ENCODE results near the gene CAMK2D. TPM values are rescaled to one million over a fixed set of nuclear protein-coding genes. Genes with fewer than 3 reads are reported as not detected.

CAMK2D gene
- total RNA-seq (2021) = 7.1 and 10.5 TPM in 2 replicates
- percentile 52 among the genes with signal in this experiment for Bru-seq, nascent RNA
- percentile 50 among the genes with signal in this experiment for BruChase-seq, experiment 1, labeled RNA remaining after a 2-hour chase
- percentile 44 among the genes with signal in this experiment for BruChase-seq, experiment 2, labeled RNA remaining after a 6-hour chase
- long read RNA-seq, full-length matches to known transcripts = 4 of 6 reads
- long read RNA-seq, partial matches to known transcripts = 0 of 6 reads
- long read RNA-seq, other reads (novel, unspliced or antisense) = 2 of 6 reads

GRCh38 chr4:113761620-113762185, at the start of gene CAMK2D:
Gene CAMK2D (minus strand): TSS chr4:113761738. CDS start chr4:113761068, 670 bp downstream.
- TF ChIP-seq CTCF (conservative IDR thresholded peaks at IDR 0.05) = peak; percentile 38; the same call in 1 of the 2 replicates
- TF ChIP-seq EZH2 (IDR thresholded peaks at IDR 0.05; ENCODE audit: low read depth) = no peak
- no TSS peak for BruUV-seq (replicated peaks)
- Histone ChIP-seq H4K20me1 (ENCODE audit: insufficient read depth) (no peaks in the 10 kb centered on the region), H3K36me3 (ENCODE audit: low read depth) (no peaks in the 10 kb centered on the region), H2AFZ (peak within 1 kb of the TSS; percentile 87), H3K4me2 (peak within 1 kb of the TSS; percentile 87), H3F3A (ENCODE audit: insufficient read depth, low read depth) (peaks cover 5% of the 10 kb centered on the region; the same call in 1 of the 2 replicates), H3K9me3 (ENCODE audit: insufficient read depth, low read depth) (no peaks in the 10 kb centered on the region), H3K27me3 (ENCODE audit: insufficient read depth, low read depth) (no peaks in the 10 kb centered on the region), H3K79me2 (ENCODE audit: low read depth) (no peaks in the 10 kb centered on the region), H3K4me1 (replicated peaks; ENCODE audit: insufficient read depth) (peaks cover 16% of the 10 kb centered on the region), H3K4me3 (peak within 1 kb of the TSS; percentile 71), H3K9me2 (ENCODE audit: insufficient read depth) (no peaks in the 10 kb centered on the region), H3K27ac (peak within 1 kb of the TSS; percentile 91)
- ChIA-PET CTCF (interaction anchor here (0.6 kb wide), 1 partner anchor 208 kb away, joined by 3 read pairs; no protein-coding TSS in a partner anchor), POLR2A (ENCODE audit: unreplicated experiment) (no interaction called here)
- peak; percentile 56 to 70 for DNase-seq
- intact Hi-C loops (cut with micrococcal nuclease; ENCODE audit: unreplicated experiment) = loop anchor here (1.0 to 5.0 kb wide), 5 partner anchors 125 to 616 kb away; no protein-coding TSS in a partner anchor

GRCh38 chr4:113810906-113811305, 49.4 kb upstream of the CAMK2D start:
- no peak overlapping the region for H3K4me2 ChIP-seq
- no peak overlapping the region for H3K27ac ChIP-seq
- H4K20me1 ChIP-seq (ENCODE audit: insufficient read depth) = no peaks in the 10 kb centered on the region
- no peaks in the 10 kb centered on the region for H3F3A ChIP-seq (ENCODE audit: insufficient read depth, low read depth)
- TF ChIP-seq CTCF (conservative IDR thresholded peaks at IDR 0.05) (no peak), EZH2 (IDR thresholded peaks at IDR 0.05; ENCODE audit: low read depth) (no peak)
- no peak for DNase-seq
- no peaks in the 10 kb centered on the region for H3K79me2 ChIP-seq (ENCODE audit: low read depth)
- H2AFZ ChIP-seq = no peak overlapping the region
- H3K36me3 ChIP-seq (ENCODE audit: low read depth) = no peaks in the 10 kb centered on the region
- H3K9me3 ChIP-seq (ENCODE audit: insufficient read depth, low read depth) = no peaks in the 10 kb centered on the region
- intact Hi-C loops (cut with micrococcal nuclease; ENCODE audit: unreplicated experiment) = no loop called here
- BruUV-seq (replicated peaks) = no TSS peak
- H3K27me3 ChIP-seq (ENCODE audit: insufficient read depth, low read depth) = no peaks in the 10 kb centered on the region
- H3K4me3 ChIP-seq = no peak overlapping the region
- ChIA-PET POLR2A (ENCODE audit: unreplicated experiment) (interaction anchor here (0.7 kb wide), 1 partner anchor 27 kb away, joined by 3 read pairs; no protein-coding TSS in a partner anchor), CTCF (no interaction called here)
- H3K9me2 ChIP-seq (ENCODE audit: insufficient read depth) = no peaks in the 10 kb centered on the region
- H3K4me1 ChIP-seq (replicated peaks; ENCODE audit: insufficient read depth) = no peaks in the 10 kb centered on the region

- ChIA-PET POLR2A (ENCODE audit: unreplicated experiment) (no interaction called here), CTCF (no interaction called here)
- no peak for DNase-seq
- no peaks in the 10 kb centered on the region for H4K20me1 ChIP-seq (ENCODE audit: insufficient read depth)
- H3K79me2 ChIP-seq (ENCODE audit: low read depth) = no peaks in the 10 kb centered on the region
- no TSS peak for BruUV-seq (replicated peaks)
- no peaks in the 10 kb centered on the region for H3F3A ChIP-seq (ENCODE audit: insufficient read depth, low read depth)
- intact Hi-C loops (cut with micrococcal nuclease; ENCODE audit: unreplicated experiment) = no loop called here
- TF ChIP-seq CTCF (conservative IDR thresholded peaks at IDR 0.05) (no peak), EZH2 (IDR thresholded peaks at IDR 0.05; ENCODE audit: low read depth) (no peak)
- H3K4me1 ChIP-seq (replicated peaks; ENCODE audit: insufficient read depth) = no peaks in the 10 kb centered on the region
- no peak overlapping the region for H3K27ac ChIP-seq
- H3K4me2 ChIP-seq = no peak overlapping the region
- H3K9me3 ChIP-seq (ENCODE audit: insufficient read depth, low read depth) = no peaks in the 10 kb centered on the region
- no peak overlapping the region for H2AFZ ChIP-seq
- no peaks in the 10 kb centered on the region for H3K27me3 ChIP-seq (ENCODE audit: insufficient read depth, low read depth)
- no peaks in the 10 kb centered on the region for H3K9me2 ChIP-seq (ENCODE audit: insufficient read depth)
- H3K4me3 ChIP-seq = no peak overlapping the region
- no peaks in the 10 kb centered on the region for H3K36me3 ChIP-seq (ENCODE audit: low read depth)
Observed at GRCh38 chr4:113809311-113809710, 47.8 kb upstream of the CAMK2D start.

Measured in PC-9 (cell line).